AG04449 (cell line): ENCODE data around the gene CCDC61.

Experiments
- CTCF ChIA-PET: fragments of 350-600 bp; formaldehyde crosslinking; extraction: SDS; loops from one replicate; lab custom pipeline; 2021; ENCODE audit warnings: antibody characterized with exemption; lab: Yijun Ruan, JAX
- POLR2A ChIA-PET: fragments of 400-600, 350-600 bp; formaldehyde crosslinking; extraction: SDS; loops from one replicate; lab custom pipeline; 2020; ENCODE audit warnings: antibody characterized with exemption, inconsistent platforms; lab: Yijun Ruan, JAX
- DNase-seq: peaks from one replicate; pipeline ENCODE4 v3.0.0-alpha.2; 2010; ENCODE audit warnings: low read depth, low spot score
- H3K4me3 ChIP-seq: 2 replicates; pipeline ENCODE4 v1.5.1; 2011; ENCODE audit warnings: low read depth, mild to moderate bottlenecking, control low read depth, low read length
- CTCF ChIP-seq: IDR thresholded peaks from one replicate; pipeline ENCODE4 v1.5.1; 2011; ENCODE audit warnings: mild to moderate bottlenecking, moderate library complexity, low read length, control low read depth, inconsistent platforms; ENCODE audit not compliant: insufficient read depth; ENCODE audit errors: missing control alignments

The CCDC61 gene

GRCh38 chr19:46058778-46059177 is 63.5 kb downstream of the CCDC61 start:
- ChIA-PET POLR2A (no interaction called here), CTCF (interaction anchor here (0.7 to 3.2 kb wide), 6 partner anchors 18 to 206 kb away, joined by 3 to 14 read pairs (median 4); no protein-coding TSS in a partner anchor)
- TF ChIP-seq CTCF, result no peak
- H3K4me3 ChIP-seq, result no peak overlapping the region
- DNase-seq, result no peak

- TF ChIP-seq CTCF, result no peak
- ChIA-PET CTCF (interaction anchor here (0.8 to 3.2 kb wide), 4 partner anchors 10 to 31 kb away, joined by 3 to 14 read pairs (median 7); no protein-coding TSS in a partner anchor), POLR2A (no interaction called here)
- H3K4me3 ChIP-seq, result no peak overlapping the region
- no peak for DNase-seq
Observed at GRCh38 chr19:46060012-46060411, 64.7 kb downstream of the CCDC61 start.

GRCh38 chr19:46063201-46063600 is 67.9 kb downstream of the CCDC61 start:
- DNase-seq, result no peak
- POLR2A ChIA-PET, result no interaction called here
- CTCF ChIA-PET, result interaction anchor here (0.8 to 7.7 kb wide), 4 partner anchors 14 to 40 kb away, joined by 3 to 70 read pairs (median 4); partner anchors contain the start of gene PGLYRP1
- H3K4me3 ChIP-seq, result no peak overlapping the region
- TF ChIP-seq CTCF, result no peak

- ChIA-PET CTCF (interaction anchor here (0.8 to 7.7 kb wide), 12 partner anchors 9 to 123 kb away, joined by 3 to 70 read pairs (median 3); partner anchors contain the start of gene IGFL4), POLR2A (no interaction called here)
- TF ChIP-seq CTCF, result no peak
- H3K4me3 ChIP-seq, result no peak overlapping the region
- no peak for DNase-seq
Observed at GRCh38 chr19:46065486-46066071, 70.3 kb downstream of the CCDC61 start.

GRCh38 chr19:46066471-46066870 is 71.2 kb downstream of the CCDC61 start:
- POLR2A ChIA-PET, result no interaction called here
- no peak for DNase-seq
- CTCF ChIA-PET, result interaction anchor here (0.8 to 7.7 kb wide), 8 partner anchors 8 to 198 kb away, joined by 3 to 70 read pairs (median 8); no protein-coding TSS in a partner anchor
- H3K4me3 ChIP-seq, result no peak overlapping the region
- no peak for TF ChIP-seq CTCF

GRCh38 chr19:46067691-46068090 is 72.4 kb downstream of the CCDC61 start:
- TF ChIP-seq CTCF, result no peak
- CTCF ChIA-PET, result interaction anchor here (3.1 to 7.7 kb wide), 4 partner anchors 11 to 197 kb away, joined by 12 to 70 read pairs (median 30); no protein-coding TSS in a partner anchor
- DNase-seq, result no peak
- H3K4me3 ChIP-seq, result no peak overlapping the region
- POLR2A ChIA-PET, result no interaction called here
